ENCODE measurements around the gene COPZ1.

Gene COPZ1

GRCh38 chr12:54282949-54283593 lies 41.9 kb upstream of the COPZ1 start:
- peak overlapping the region; percentile 98 for H3K4me3 ChIP-seq (ENCODE audit: low read depth, low read length)
- no peak for TF ChIP-seq CTCF (IDR thresholded peaks at IDR 0.05; ENCODE audit: low read depth, low read length)

GRCh38 chr12:54284070-54284780 lies 40.7 kb upstream of the COPZ1 start:
- peak overlapping the region; percentile 98 for H3K4me3 ChIP-seq (ENCODE audit: low read depth, low read length)

GRCh38 chr12:54285150-54286041 lies 39.5 kb upstream of the COPZ1 start:
- H3K4me3 ChIP-seq (ENCODE audit: low read depth, low read length) = no peak overlapping the region
- peak; percentile 14; the same call in 1 of the 2 replicates for TF ChIP-seq CTCF (IDR thresholded peaks at IDR 0.05; ENCODE audit: low read depth, low read length)

- no peak for TF ChIP-seq CTCF (IDR thresholded peaks at IDR 0.05; ENCODE audit: low read depth, low read length)
- H3K4me3 ChIP-seq (ENCODE audit: low read depth, low read length) = no peak overlapping the region
Observed at GRCh38 chr12:54286042-54287030, 38.6 kb upstream of the COPZ1 start.

GRCh38 chr12:54287261-54288157 lies 37.4 kb upstream of the COPZ1 start:
- TF ChIP-seq CTCF (IDR thresholded peaks at IDR 0.05; ENCODE audit: low read depth, low read length) = no peak
- H3K4me3 ChIP-seq (ENCODE audit: low read depth, low read length) = no peak overlapping the region

- no peak for TF ChIP-seq CTCF (IDR thresholded peaks at IDR 0.05; ENCODE audit: low read depth, low read length)
- no peak overlapping the region for H3K4me3 ChIP-seq (ENCODE audit: low read depth, low read length)
Observed at GRCh38 chr12:54292083-54292930, 32.6 kb upstream of the COPZ1 start.
